Adrenal gland (tissue), 5 donors: ENCODE measurements around the gene SLC39A5.

ENCODE experiments used
- POLR2A ChIP-seq, 2 donors: fragments of 450-650 bp; IDR thresholded peaks; one replicate each; pipeline ENCODE4 v1.6.1; 2017; ENCODE audit warnings: antibody characterized with exemption in 2 of 2, mild to moderate bottlenecking in 2 of 2, moderate library complexity in 1 of 2
- TF ChIP-seq, protein P1 (sequence below), 6 experiments: fragments of 450-650 bp in 4 of 6; fragments of 200-600 bp in 2 of 6; sonication (generic) in 1 of 6; IDR thresholded peaks; 1 replicate in 5 of 6; 2 replicates in 1 of 6; pipeline versions ENCODE4 v1.5.1 to v1.8.0; 2016 to 2021; ENCODE audit warnings: antibody characterized with exemption in 6 of 6, mild to moderate bottlenecking in 2 of 6, moderate library complexity in 1 of 6
- donor health status: DM: no; HTN: no; CAD: no.

DNA sequence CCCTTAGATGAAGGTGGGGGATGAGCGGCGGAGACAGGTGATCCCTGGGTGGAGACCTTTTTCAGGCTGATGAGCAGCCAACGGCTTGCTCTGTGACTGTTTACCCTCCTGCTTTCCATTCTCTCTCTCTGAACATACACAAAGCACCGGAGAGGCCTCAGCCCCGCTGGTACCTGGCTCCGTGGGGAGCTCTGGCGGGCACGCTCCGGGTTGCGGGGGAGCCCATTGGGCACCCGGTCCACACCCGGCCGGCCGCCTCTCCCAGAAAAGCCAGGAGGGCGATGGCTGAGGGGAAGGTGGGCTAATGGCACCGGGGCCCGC, 41.1 kb upstream of the SLC39A5 start:
- TF ChIP-seq, protein P1, sequence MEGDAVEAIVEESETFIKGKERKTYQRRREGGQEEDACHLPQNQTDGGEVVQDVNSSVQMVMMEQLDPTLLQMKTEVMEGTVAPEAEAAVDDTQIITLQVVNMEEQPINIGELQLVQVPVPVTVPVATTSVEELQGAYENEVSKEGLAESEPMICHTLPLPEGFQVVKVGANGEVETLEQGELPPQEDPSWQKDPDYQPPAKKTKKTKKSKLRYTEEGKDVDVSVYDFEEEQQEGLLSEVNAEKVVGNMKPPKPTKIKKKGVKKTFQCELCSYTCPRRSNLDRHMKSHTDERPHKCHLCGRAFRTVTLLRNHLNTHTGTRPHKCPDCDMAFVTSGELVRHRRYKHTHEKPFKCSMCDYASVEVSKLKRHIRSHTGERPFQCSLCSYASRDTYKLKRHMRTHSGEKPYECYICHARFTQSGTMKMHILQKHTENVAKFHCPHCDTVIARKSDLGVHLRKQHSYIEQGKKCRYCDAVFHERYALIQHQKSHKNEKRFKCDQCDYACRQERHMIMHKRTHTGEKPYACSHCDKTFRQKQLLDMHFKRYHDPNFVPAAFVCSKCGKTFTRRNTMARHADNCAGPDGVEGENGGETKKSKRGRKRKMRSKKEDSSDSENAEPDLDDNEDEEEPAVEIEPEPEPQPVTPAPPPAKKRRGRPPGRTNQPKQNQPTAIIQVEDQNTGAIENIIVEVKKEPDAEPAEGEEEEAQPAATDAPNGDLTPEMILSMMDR (IDR thresholded peaks at IDR 0.05), result no peak
- no peak for TF ChIP-seq POLR2A (IDR thresholded peaks at IDR 0.05)
